G401.6 (cell line): Measurements from ENCODE around the gene KLRK1.
A peak's percentile ranks its signal among the peaks of the same experiment; 100 is the strongest.
"Not testable (repeated sequence)": the region's sequence is repeated elsewhere in the genome, so short reads cannot be mapped to it uniquely, and the experiment has no call there.

Source experiments
- FAIRE-seq: peaks from 2 replicates; lab custom pipeline; 2012; peaks lifted over from hg19 to GRCh38; lab: Jason Lieb, UNC

Gene KLRK1

GRCh38 chr12:10388624-10389413 is 1.0 kb downstream of the KLRK1 start:
- FAIRE-seq: no peak

- not testable (repeated sequence) for FAIRE-seq
Measured at GRCh38 chr12:10387498-10387897, 2.3 kb downstream of the KLRK1 start.

GRCh38 chr12:10386857-10387256 is 3.0 kb downstream of the KLRK1 start:
- FAIRE-seq: no peak

- FAIRE-seq: no peak
Measured at GRCh38 chr12:10385166-10385613, 4.7 kb downstream of the KLRK1 start.

- FAIRE-seq: no peak
Measured at GRCh38 chr12:10384191-10384590, 5.7 kb downstream of the KLRK1 start.

GRCh38 chr12:10381928-10382628 is 7.8 kb downstream of the KLRK1 start:
- FAIRE-seq: no peak

GRCh38 chr12:10378737-10379136 is 11.1 kb downstream of the KLRK1 start:
- FAIRE-seq: not testable (repeated sequence)

GRCh38 chr12:10374624-10375018 is 15.2 kb downstream of the KLRK1 start:
- no peak for FAIRE-seq

- FAIRE-seq: no peak
Measured at GRCh38 chr12:10372559-10372958, 17.3 kb downstream of the KLRK1 start.

- FAIRE-seq: not testable (repeated sequence)
Measured at GRCh38 chr12:10371893-10372535, 17.8 kb downstream of the KLRK1 start.

GRCh38 chr12:10369557-10370415 is 20.1 kb downstream of the KLRK1 start:
- no peak for FAIRE-seq

- FAIRE-seq: no peak
Measured at GRCh38 chr12:10368206-10369171, 21.4 kb downstream of the KLRK1 start.

GRCh38 chr12:10367714-10368113 is 22.1 kb downstream of the KLRK1 start:
- FAIRE-seq: not testable (repeated sequence)

GRCh38 chr12:10366875-10367274 is 23.0 kb downstream of the KLRK1 start:
- FAIRE-seq: peak; percentile 23

- FAIRE-seq: no peak
Measured at GRCh38 chr12:10365696-10366405, 24.0 kb downstream of the KLRK1 start.

- peak; percentile 65 for FAIRE-seq
Measured at GRCh38 chr12:10364815-10365622, 24.8 kb downstream of the KLRK1 start.

- no peak for FAIRE-seq
Measured at GRCh38 chr12:10363914-10364814, 25.7 kb downstream of the KLRK1 start.

GRCh38 chr12:10363658-10363913 is 26.3 kb downstream of the KLRK1 start:
- no peak for FAIRE-seq
